PFSK-1 (cell line): ENCODE measurements around the gene RAD51AP1.

Source experiments
- POLR2AphosphoS5 ChIP-seq: IDR thresholded peaks from 2 replicates; pipeline ENCODE4 v1.6.1; 2012; ENCODE audit warnings: low read depth, mild to moderate bottlenecking, control low read depth, low read length, moderate library complexity
- REST ChIP-seq, 2 experiments: IDR thresholded peaks; 2 replicates each; pipeline versions ENCODE4 v1.6.1 to v1.8.0; 2011 to 2012; ENCODE audit warnings: low read depth in 2 of 2, low read length in 2 of 2, control low read depth in 1 of 2, inconsistent platforms in 1 of 2, mild to moderate bottlenecking in 1 of 2, moderate library complexity in 1 of 2; ENCODE audit not compliant: insufficient read depth in 1 of 2
- SIN3A ChIP-seq: IDR thresholded peaks from 2 replicates; pipeline ENCODE4 v1.6.1; 2012; ENCODE audit warnings: mild to moderate bottlenecking, low read length, moderate library complexity, borderline replicate concordance; ENCODE audit not compliant: insufficient read depth
- TAF1 ChIP-seq: IDR thresholded peaks from 2 replicates; pipeline ENCODE4 v1.6.1; 2012; ENCODE audit warnings: low read length, control low read depth, borderline replicate concordance; ENCODE audit not compliant: insufficient read depth

- TF ChIP-seq POLR2AphosphoS5 (no peak), TAF1 (no peak), REST (IDR thresholded peaks at IDR 0.05; ENCODE audit: insufficient read depth in 1 of 2, low read depth in 2 of 2, low read length in 2 of 2) (no peak), SIN3A (no peak)
These were observed 11.7 kb upstream of the RAD51AP1 start for GRCh38 chr12:4526923-4527546.
